GM19240 (cell line): ENCODE data around the gene USP37.

ENCODE experiments used
- DNase-seq: peaks from one replicate; pipeline ENCODE4 v3.0.0; 2011; ENCODE audit warnings: low spot score; ENCODE audit not compliant: insufficient read length

USP37 gene

GRCh38 chr2:218404351-218405085 is 163.6 kb downstream of the USP37 start:
- no peak for DNase-seq

- no peak for DNase-seq
Measured at GRCh38 chr2:218403810-218404209, 164.3 kb downstream of the USP37 start.

DNA sequence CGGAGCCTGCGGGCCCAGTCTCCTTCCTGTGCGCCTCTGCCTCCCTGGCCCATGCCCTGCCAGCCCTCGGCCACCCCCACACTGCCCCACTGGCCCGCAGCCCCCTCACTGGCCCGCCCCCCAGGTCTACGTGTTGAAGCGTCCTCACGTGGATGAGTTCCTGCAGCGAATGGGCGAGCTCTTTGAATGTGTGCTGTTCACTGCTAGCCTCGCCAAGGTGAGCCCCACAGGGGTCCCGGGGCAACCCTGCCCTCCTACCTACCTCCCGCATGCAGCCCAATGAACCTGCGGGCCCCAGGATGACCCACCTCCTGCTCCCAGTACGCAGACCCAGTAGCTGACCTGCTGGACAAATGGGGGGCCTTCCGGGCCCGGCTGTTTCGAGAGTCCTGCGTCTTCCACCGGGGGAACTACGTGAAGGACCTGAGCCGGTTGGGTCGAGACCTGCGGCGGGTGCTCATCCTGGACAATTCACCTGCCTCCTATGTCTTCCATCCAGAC is 165.2 kb downstream of the USP37 start:
- DNase-seq: no peak

- no peak for DNase-seq
Measured at GRCh38 chr2:218402491-218402901, 165.7 kb downstream of the USP37 start.

GRCh38 chr2:218401890-218402289 is 166.3 kb downstream of the USP37 start:
- DNase-seq: no peak

DNA sequence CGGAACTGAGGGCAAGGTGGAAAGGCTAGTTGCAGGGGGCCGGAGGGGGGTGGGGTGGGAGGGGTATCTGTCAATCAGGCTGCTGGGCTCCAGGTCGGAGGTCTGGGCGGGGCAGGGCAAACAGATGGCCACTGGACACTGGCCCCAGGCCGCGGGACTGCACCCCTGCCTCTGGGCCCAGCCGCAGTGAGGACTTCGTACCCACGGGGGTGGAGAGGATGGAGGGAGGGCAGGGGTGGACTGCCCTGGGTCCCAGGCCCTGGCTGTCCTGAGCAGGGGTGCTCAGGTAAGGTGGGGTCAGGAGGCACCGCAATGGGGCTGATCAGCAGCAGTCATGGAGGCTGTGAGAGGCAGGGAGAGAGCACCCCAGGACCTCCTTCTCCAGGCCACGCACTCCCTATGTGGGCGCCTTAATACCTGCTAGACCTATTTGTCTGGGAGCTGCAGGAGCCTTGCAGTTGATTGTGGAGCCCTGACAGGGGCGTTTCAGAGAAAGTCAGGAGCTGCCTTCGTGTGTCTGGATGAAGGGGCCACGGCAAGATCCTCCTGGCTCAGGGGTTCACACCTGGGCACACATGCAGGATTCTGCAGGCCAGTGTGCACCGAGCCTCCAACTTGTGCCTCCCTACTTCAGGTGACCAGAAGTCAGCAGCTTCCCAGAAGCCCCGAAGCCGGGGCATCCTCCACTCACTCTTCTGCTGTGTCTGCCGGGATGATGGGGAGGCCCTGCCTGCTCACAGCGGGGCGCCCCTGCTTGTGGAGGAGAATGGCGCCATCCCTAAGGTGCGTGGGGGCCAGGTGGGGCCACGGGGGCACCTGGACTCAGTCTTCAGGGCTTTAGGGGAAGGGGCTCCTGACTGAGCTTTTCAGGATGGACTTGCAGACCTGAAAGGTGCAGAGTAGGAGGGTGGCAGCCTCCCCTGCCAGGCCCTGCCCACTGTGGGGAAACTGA is 166.9 kb downstream of the USP37 start:
- DNase-seq: no peak
